Stimulated activated CD4-positive, alpha-beta T cell treated with anti-CD3 and anti-CD28 coated beads, Interleukin-12 subunit alpha, Interleukin-12 subunit beta, amount 100 ng/mL, for 24 hours (primary cell): ENCODE data around the gene SORCS1.
"Not testable (repeated sequence)": the region's sequence is repeated elsewhere in the genome, so short reads cannot be mapped to it uniquely, and the experiment has no call there.

Source experiments
- DNase-seq, 2 experiments: peaks; one replicate each; pipeline ENCODE4 v3.0.0-alpha.2; 2020; ENCODE audit warnings: low read depth in 2 of 2

SORCS1 gene

GRCh38 chr10:106947643-106948042 lies 216.9 kb downstream of the SORCS1 start:
- no peak for DNase-seq

- no peak for DNase-seq
These were observed 222.4 kb downstream of the SORCS1 start for GRCh38 chr10:106942035-106942662.

DNA sequence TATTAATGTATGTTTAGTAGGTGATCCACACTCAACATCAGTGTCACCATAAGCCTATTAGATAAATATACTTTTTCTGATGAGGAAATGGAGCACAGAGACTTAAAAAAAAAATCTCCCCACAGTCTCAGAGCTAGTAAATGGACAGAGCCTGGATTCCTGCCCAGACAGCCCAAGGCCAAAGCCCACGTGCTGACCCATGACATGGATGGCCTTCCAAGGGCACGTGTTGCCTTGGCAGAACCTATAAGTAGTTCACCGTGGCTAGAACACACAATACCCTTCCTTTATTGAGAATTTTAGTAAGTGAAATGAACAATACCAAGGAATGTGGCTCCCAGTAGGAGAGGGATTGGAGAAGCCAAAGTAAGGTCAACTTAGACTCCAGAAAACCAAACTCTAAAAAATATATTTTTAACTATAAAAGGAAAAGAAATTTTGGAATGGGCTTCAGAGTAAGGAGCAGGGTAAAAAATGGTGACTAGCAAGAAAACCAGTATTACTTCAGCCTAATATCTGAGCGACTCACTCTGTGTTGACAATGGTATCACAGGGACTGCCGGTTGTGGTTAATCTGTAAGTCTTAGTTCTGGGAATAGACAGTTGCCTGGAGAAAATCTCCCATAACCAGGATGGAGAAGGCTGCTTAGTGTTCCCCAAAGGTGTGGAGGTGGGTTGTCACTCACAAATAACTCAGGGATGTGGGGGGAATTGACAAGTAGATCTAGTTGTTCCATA lies 223.0 kb downstream of the SORCS1 start:
- no peak for DNase-seq

DNA sequence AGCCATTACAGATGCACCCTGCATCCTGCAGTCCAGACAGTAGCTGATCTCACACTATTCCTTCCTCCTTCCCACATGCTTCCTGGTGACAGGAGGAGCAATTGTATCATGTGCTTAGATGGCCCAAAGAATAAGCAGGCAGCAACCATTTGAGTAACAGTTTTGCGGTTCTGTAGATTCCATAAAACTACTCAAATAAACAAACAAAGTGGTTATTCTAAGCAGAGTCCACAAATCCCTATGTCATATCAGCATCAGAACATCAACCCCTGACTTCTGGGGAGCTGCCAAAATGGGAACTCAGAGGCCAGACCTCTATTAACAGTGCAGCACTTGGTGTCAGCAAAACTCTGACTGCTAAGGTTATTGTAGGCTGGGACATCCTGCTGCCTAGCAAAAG lies 226.0 kb downstream of the SORCS1 start:
- no peak for DNase-seq

DNA sequence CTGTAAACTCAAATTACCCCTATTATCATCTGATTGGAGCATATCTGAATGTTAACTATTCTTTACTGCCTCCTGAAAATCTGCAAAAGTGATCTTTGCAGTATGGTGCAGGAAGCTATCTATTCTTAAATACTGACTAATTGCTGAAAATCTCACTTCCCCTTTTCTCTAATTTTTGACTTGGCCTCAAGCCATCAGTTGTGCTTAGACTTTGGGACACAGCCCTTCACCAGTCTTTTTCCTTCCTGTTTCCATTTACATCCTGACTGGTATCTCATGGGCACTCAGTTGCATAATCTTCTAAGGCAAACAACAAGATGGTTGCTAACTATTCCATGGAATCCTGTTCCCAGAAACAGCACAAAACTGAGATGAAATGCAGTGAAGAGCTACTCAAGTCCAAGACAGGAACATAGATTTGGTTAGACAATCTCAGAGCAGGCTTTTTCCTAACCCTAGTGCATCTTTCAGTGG lies 228.5 kb downstream of the SORCS1 start:
- DNase-seq = no peak

DNA sequence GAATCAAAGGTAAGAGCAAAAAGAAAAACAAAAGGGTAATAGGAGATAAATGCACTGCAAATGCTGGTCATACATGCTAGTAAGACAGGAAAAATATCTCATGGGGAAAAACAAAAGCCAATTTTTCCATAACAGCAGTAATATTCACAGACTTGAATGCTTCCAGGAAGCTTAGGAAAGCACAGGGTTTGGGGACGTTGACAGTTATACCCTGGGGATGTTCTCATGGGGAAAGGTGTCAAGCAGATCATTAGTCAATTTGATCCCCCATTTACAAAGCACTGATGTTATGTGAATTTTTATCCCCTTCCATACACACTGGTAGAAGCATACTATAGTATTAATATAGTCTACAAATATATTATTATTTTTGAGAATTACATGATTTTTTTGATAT lies 232.7 kb downstream of the SORCS1 start:
- no peak for DNase-seq

DNA sequence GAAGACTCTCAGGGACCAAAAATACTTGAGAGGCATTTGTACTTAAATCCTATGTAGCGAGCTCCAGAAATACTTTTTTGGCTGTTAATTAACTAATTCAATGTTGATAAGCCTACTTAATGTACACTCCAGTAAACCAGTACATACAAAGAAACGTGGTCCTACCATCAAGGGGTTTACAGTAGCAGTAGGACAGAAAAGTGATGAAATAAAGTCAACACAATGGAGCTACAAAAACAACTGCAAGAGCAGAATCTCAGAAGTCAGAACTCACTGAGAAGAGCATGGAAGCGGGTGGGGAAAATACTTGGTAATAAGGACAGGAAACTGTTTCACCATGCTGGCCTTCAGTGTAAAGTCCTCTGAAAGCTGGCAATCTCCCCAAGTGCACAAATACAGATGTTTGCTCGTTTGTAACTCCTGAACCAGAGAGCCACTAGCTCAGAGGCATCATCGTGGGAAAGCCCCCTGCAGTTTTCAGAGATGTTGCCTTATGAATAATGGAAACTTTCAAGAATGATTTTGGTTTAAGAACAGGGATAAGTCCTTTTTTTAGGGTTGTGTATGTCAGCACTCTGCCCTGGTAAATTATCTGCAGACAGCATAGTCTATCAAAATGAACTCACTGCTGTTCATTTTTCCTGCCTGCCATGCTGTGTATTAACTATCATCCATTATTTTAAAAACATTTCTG lies 233.2 kb downstream of the SORCS1 start:
- no peak for DNase-seq

GRCh38 chr10:106930751-106931150 lies 233.8 kb downstream of the SORCS1 start:
- no peak for DNase-seq

GRCh38 chr10:106929291-106929895 lies 235.1 kb downstream of the SORCS1 start:
- DNase-seq = no peak

- not testable (repeated sequence) for DNase-seq
These were observed 236.4 kb downstream of the SORCS1 start for GRCh38 chr10:106928151-106928550.

- DNase-seq = no peak
These were observed 239.3 kb downstream of the SORCS1 start for GRCh38 chr10:106925191-106925590.

DNA sequence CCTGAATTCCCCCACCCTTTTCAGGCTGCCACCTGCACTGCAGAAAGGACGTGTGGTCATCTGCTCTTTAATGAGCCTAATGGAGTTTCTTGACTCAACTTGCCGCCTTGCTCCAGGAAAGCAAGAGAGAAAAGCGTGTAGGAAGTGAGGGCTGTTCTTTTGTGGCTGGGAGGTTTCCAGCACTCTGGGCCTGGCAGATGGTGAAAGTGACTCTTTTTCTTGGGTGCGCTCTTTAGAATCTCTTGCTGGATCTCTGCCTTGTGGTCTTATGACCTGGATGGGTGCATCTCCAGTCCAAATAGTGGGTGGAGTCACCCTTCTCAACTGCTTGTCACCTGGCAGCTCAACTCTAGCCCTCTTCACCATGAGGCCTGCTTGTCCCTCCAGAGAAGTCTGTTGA lies 244.0 kb downstream of the SORCS1 start:
- no peak for DNase-seq

- DNase-seq = no peak
These were observed 244.6 kb downstream of the SORCS1 start for GRCh38 chr10:106919871-106920282.

DNA sequence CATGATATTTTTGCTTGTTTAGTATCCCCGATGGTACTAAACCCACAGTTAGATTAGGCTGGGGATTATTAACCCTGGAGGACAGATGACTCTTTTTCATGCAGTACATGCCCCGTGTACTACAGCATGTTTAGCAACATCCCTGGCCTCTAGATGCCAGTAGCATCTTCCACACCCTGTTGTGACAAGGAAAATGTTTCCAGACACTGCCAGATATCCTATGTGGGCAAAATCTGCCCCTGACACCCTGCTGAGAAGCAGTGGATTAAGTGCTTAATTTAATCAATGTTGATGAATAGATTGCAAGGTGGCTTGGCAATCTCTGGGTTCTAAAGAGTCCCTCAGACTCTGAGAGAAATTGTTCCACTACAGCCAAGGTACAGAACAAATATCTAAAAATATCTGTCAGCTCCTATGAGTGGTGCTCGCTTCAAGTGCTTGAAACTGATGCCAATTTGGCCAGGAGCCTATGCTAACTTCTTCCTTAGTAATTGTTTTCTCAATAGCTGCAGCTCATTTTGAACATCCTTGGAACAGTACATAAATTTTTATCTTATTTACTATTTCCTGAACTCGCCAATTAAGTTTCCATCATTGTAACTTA lies 247.0 kb downstream of the SORCS1 start:
- DNase-seq = no peak

- DNase-seq = no peak
These were observed 250.5 kb downstream of the SORCS1 start for GRCh38 chr10:106914016-106914415.

DNA sequence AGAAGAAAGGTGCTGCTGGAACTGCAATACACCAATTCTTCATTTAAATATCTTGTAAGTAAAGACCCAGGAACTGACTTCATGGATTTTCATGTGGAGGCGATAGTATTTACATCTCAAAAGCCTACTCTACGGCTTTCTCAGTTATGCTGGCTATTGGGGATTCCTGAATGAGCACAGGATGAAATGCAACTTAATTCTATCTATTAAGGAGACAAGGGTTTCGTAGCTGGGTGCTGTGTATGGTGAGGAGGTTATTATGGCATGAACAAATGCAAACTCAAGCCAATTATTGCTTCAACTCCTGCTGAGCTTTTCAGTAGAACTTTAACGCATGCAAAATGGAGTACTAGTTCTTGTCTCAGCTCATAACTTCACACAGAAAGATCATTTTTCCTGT lies 251.2 kb downstream of the SORCS1 start:
- no peak for DNase-seq

DNA sequence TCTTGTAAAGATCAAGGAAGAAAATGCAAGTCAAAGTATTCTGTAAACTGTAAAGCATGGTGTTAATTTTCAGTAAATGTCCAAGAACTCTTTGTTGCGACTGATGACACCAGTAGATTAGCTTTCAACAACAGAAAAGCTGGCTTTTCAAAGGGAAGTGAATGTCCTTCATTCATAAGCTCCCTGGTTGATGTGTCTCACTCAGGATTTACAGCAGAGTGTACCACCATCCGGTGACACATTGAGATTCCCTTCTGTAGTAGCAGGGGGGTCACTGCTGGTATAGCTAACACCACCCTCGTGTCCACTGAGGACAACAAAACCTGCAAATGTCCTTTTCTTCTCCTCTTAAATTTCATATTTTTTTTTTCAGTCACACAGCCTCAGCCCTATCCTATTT lies 253.4 kb downstream of the SORCS1 start:
- no peak for DNase-seq

DNA sequence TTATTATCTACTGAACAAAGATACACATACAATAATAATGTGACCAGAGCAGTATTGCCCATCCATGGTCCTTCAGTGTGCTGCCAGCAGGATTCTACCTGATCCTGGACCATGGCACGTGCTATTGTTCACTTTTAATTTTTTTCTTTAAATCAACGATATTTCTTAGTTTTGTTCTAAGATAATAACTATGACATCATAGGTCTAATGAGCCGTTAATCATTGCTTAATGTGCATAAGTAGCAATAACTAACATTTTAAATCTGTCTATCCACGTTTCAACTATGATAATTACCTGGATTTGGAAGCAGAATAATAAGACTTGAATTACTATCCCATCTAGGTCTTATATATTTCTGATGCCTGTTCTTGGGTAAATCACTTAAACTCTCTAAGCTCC lies 253.8 kb downstream of the SORCS1 start:
- DNase-seq = no peak

DNA sequence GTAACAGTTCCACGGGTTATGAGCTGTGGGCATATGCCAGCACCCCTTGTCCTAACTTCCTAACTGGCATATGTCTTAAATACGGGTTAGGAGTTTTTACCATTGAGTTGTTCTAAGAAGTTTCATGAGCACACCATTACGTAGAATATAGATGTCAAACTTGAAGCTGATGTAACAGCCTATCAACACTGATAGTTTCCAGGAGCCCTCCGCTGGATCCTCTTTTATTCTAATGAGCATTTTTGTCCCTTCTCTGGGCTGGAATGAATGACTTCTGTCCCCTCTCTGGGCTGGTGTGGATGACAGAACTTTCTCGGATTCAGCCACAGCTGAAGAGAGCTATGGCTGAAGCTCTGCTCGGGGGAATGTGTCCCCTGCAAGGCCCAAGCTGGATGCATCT lies 256.3 kb downstream of the SORCS1 start:
- DNase-seq = no peak

DNA sequence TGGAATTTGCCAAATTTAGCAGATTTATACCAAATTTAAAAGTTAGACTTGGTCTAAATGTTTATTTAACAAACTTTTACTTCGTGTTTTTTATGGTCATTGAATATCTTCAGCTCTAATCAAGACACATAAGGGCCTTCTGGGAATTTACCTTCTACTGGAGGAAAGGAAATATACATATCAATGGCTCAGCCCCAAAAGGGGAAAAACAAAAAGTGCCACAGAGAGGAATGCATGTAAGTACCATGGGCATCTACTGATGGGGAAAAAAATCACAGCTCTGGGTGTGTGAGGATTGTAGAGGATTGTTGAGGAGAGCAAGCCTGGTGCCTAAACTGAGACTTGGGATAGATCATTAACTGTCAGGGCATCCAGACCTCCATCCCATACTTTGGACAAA lies 260.3 kb downstream of the SORCS1 start:
- no peak for DNase-seq

DNA sequence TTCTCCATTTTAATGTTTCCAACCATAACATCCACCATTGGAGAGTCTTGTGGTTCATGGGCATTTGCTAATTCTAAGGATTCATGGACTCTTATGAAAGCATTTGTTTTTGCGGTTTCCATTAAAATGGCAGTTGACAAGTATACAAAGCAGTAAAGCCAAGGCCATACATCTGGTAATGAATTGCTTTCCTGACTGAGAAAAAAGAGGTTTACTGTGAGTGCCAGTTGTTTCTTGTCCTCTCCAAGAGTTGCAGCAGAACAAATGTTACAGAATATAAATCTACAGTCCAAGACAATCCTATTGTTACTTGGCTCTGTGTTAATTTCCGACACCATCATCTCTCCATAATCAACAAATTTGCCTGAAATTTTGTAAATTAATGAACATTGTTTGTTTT lies 261.3 kb downstream of the SORCS1 start:
- DNase-seq = no peak

GRCh38 chr10:106900016-106900652 lies 264.4 kb downstream of the SORCS1 start:
- DNase-seq = no peak
